Panc1 (cell line): ENCODE results near the gene INS. TPM values are rescaled to one million over a fixed set of nuclear protein-coding genes. Genes with fewer than 3 reads are reported as not detected.

Experiments
- ATAC-seq: fragments of 200-7000 bp; cut with Tn5 transposase; 2 replicates; pipeline ENCODE4 v1.9.1; 2020; ENCODE audit warnings: mild to moderate bottlenecking, moderate library complexity
- BruUV-seq: library from RNA; stranded (reverse); fragments of 400-500 nt; replicated peaks from 2 replicates; lab custom pipeline; 2021; lab: Mats Ljungman, UMichigan
- CTCF ChIA-PET: fragments of 300-600 bp; sonication (Branson Sonifier 250); formaldehyde crosslinking; loops from one replicate; lab custom pipeline; 2022; ENCODE audit warnings: antibody characterized with exemption; lab: Charles Lee
- POLR2A ChIA-PET: fragments of 300-600 bp; sonication (Branson Sonifier 250); formaldehyde crosslinking; loops from one replicate; lab custom pipeline; 2022; ENCODE audit warnings: antibody characterized with exemption; lab: Charles Lee
- DNase-seq: peaks from one replicate; pipeline ENCODE4 v3.0.0-alpha.2; 2010; ENCODE audit warnings: low read depth, low spot score
- H3K27ac ChIP-seq: 2 replicates; pipeline ENCODE4 v1.5.1; 2011; ENCODE audit warnings: mild to moderate bottlenecking, low read length, inconsistent platforms
- H3K27me3 ChIP-seq: fragments of 200-500 bp; sonication (Bioruptor generic); 2 replicates; pipeline ENCODE4 v1.6.0; 2014; ENCODE audit warnings: low read length, inconsistent platforms; ENCODE audit not compliant: control insufficient read depth, insufficient read depth
- H3K36me3 ChIP-seq: fragments of 200-500 bp; sonication (Bioruptor generic); 2 replicates; pipeline ENCODE4 v1.5.1; 2014; ENCODE audit warnings: inconsistent platforms, mild to moderate bottlenecking, low read length, moderate library complexity; ENCODE audit not compliant: control insufficient read depth, insufficient read depth
- H3K4me1 ChIP-seq: 2 replicates; pipeline ENCODE4 v1.5.1; 2011; ENCODE audit warnings: inconsistent platforms, mild to moderate bottlenecking, low read length, moderate library complexity; ENCODE audit not compliant: control insufficient read depth, insufficient read depth
- H3K4me3 ChIP-seq, 2 experiments: 2 replicates each; pipeline ENCODE4 v1.5.1; 2011 to 2012; ENCODE audit warnings: low read depth in 2 of 2, low read length in 2 of 2, mild to moderate bottlenecking in 2 of 2, inconsistent platforms in 1 of 2, moderate library complexity in 1 of 2
- H3K9me3 ChIP-seq: fragments of 200-500 bp; sonication (Bioruptor generic); 2 replicates; pipeline ENCODE4 v1.5.1; 2014; ENCODE audit warnings: low read depth, mild to moderate bottlenecking, inconsistent platforms, low read length, moderate library complexity; ENCODE audit not compliant: control insufficient read depth, insufficient read depth
- CTCF ChIP-seq: fragments of 450-650 bp; IDR thresholded peaks from 2 replicates; pipeline ENCODE4 v1.5.1; 2017; ENCODE audit warnings: mild to moderate bottlenecking
- POLR2AphosphoS5 ChIP-seq: IDR thresholded peaks from 2 replicates; pipeline ENCODE4 v1.6.1; 2012; ENCODE audit warnings: mild to moderate bottlenecking, low read depth, low read length, moderate library complexity
- SIN3A ChIP-seq: IDR thresholded peaks from 2 replicates; pipeline ENCODE4 v1.6.1; 2012; ENCODE audit warnings: low read depth, mild to moderate bottlenecking, low read length, moderate library complexity, borderline replicate concordance; ENCODE audit not compliant: insufficient read depth
- TCF7L2 ChIP-seq: IDR thresholded peaks from 2 replicates; pipeline ENCODE4 v1.6.1; 2011; ENCODE audit warnings: mild to moderate bottlenecking, low read depth, low read length, inconsistent platforms
- in situ Hi-C: cut with HindIII; loops from 2 replicates; pipeline ENCODE4 v1.10.0; 2016; ENCODE audit warnings: low sequenced_read_pairs, low pct_unique_long_range_greater_than_20kb
- intact Hi-C: fragments of 100-400 bp; cut with micrococcal nuclease; formaldehyde crosslinking; loops from one replicate; pipeline ENCODE4 v1.10.0; 2022; ENCODE audit not compliant: unreplicated experiment
- total RNA-seq: library from RNA; stranded (reverse); gene quantifications from one replicate; pipeline ENCODE4 v1.2.1, GENCODE V29; 2021; ENCODE audit not compliant: unreplicated experiment
- TF ChIP-seq, protein P1 (sequence below), 2 experiments: IDR thresholded peaks; 2 replicates each; pipeline ENCODE4 v1.6.1; 2011 to 2012; ENCODE audit warnings: low read depth in 2 of 2, control low read depth in 1 of 2, low read length in 1 of 2, mild to moderate bottlenecking in 1 of 2, moderate library complexity in 1 of 2; ENCODE audit not compliant: insufficient read depth in 1 of 2

INS gene
- total RNA-seq, 1 experiment from 2014 or later, result not detected

GRCh38 chr11:2129699-2130366 is 31.2 kb downstream of the INS start:
- no TSS peak for BruUV-seq
- Histone ChIP-seq H3K27me3 (no peaks in the 10 kb centered on the region), H3K36me3 (no peaks in the 10 kb centered on the region), H3K4me1 (no peaks in the 10 kb centered on the region; the same call in 1 of the 2 replicates), H3K9me3 (no peaks in the 10 kb centered on the region), H3K27ac (no peak overlapping the region), H3K4me3 (no peak overlapping the region)
- POLR2A ChIA-PET, result no interaction called here
- ATAC-seq, result no peak
- intact Hi-C loops (no loop called here), in situ Hi-C loops (no loop called here)
- TF ChIP-seq, protein P1, sequence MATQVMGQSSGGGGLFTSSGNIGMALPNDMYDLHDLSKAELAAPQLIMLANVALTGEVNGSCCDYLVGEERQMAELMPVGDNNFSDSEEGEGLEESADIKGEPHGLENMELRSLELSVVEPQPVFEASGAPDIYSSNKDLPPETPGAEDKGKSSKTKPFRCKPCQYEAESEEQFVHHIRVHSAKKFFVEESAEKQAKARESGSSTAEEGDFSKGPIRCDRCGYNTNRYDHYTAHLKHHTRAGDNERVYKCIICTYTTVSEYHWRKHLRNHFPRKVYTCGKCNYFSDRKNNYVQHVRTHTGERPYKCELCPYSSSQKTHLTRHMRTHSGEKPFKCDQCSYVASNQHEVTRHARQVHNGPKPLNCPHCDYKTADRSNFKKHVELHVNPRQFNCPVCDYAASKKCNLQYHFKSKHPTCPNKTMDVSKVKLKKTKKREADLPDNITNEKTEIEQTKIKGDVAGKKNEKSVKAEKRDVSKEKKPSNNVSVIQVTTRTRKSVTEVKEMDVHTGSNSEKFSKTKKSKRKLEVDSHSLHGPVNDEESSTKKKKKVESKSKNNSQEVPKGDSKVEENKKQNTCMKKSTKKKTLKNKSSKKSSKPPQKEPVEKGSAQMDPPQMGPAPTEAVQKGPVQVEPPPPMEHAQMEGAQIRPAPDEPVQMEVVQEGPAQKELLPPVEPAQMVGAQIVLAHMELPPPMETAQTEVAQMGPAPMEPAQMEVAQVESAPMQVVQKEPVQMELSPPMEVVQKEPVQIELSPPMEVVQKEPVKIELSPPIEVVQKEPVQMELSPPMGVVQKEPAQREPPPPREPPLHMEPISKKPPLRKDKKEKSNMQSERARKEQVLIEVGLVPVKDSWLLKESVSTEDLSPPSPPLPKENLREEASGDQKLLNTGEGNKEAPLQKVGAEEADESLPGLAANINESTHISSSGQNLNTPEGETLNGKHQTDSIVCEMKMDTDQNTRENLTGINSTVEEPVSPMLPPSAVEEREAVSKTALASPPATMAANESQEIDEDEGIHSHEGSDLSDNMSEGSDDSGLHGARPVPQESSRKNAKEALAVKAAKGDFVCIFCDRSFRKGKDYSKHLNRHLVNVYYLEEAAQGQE (IDR thresholded peaks at IDR 0.05; ENCODE audit: insufficient read depth in 1 of 2, low read depth in 2 of 2, low read length in 1 of 2), result no peak
- TF ChIP-seq SIN3A, result no peak
- TF ChIP-seq TCF7L2, result no peak
- TF ChIP-seq CTCF, result no peak
- no peak for TF ChIP-seq POLR2AphosphoS5
- CTCF ChIA-PET, result interaction anchor here (0.5 to 0.6 kb wide), 2 partner anchors 21 to 91 kb away, joined by 4 to 11 read pairs; no protein-coding TSS in a partner anchor
- no peak for DNase-seq

- Histone ChIP-seq H3K4me3 (no peak overlapping the region), H3K36me3 (no peaks in the 10 kb centered on the region), H3K27me3 (no peaks in the 10 kb centered on the region), H3K9me3 (no peaks in the 10 kb centered on the region), H3K27ac (no peak overlapping the region), H3K4me1 (no peaks in the 10 kb centered on the region; the same call in 1 of the 2 replicates)
- in situ Hi-C loops (no loop called here), intact Hi-C loops (no loop called here)
- no TSS peak for BruUV-seq
- ChIA-PET CTCF (interaction anchor here (0.5 kb wide), 1 partner anchor 90 kb away, joined by 11 read pairs; no protein-coding TSS in a partner anchor), POLR2A (no interaction called here)
- no peak for TF ChIP-seq TCF7L2
- no peak for TF ChIP-seq SIN3A
- TF ChIP-seq CTCF, result no peak
- TF ChIP-seq, protein P1 (IDR thresholded peaks at IDR 0.05; ENCODE audit: insufficient read depth in 1 of 2, low read depth in 2 of 2, low read length in 1 of 2), result no peak
- TF ChIP-seq POLR2AphosphoS5, result no peak
- ATAC-seq (no peak), DNase-seq (no peak)
These were observed 31.7 kb downstream of the INS start for GRCh38 chr11:2129308-2129698.
